HG02763 (cell line): Measurements from ENCODE around the gene CADM2.

Experiments
- ATAC-seq: cut with Tn5 transposase; IDR thresholded peaks from one replicate; pipeline ENCODE4 v1.9.1; 2021; ENCODE audit warnings: mild to moderate bottlenecking, moderate library complexity; ENCODE audit not compliant: unreplicated experiment

Gene CADM2

DNA sequence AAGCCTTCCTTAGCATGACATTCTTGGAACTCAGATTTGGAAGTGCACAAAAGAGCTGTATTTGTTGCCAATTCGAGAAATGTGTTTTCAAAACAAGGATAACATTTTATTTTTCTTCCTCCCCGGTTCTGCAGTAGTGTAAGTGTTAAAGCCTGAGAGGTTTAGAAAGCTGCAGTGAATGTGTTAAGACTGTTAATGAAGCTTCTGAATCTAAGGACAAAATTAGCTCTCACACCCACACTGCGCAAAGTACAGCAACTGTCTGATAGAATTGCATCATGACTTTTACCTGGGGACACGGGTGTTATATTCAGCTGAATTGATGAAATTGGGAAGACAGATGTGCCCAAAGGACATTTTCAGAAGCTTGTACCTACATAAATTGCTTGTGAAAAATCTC lies 344.4 kb downstream of the CADM2 start:
- ATAC-seq = no peak

GRCh38 chr3:85304360-85304964 lies 345.7 kb downstream of the CADM2 start:
- ATAC-seq = no peak

DNA sequence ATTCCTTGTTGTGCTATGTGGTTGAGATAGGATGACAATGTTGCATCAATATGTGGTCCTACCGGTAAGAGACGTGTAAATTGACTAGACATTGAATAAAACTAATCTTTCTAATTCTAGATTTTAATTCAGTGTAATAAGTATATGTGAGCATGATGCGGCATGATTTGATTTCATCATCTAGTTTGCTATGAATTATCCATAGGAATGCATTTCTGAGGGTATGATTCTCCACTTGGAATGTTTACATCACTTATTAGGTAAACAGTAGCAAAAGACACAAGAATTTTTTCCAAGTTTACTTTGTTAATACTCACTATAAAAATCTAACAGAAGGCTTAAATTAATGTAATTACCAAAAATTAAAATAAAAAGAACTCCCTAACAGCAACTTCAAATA lies 353.5 kb downstream of the CADM2 start:
- ATAC-seq = no peak

DNA sequence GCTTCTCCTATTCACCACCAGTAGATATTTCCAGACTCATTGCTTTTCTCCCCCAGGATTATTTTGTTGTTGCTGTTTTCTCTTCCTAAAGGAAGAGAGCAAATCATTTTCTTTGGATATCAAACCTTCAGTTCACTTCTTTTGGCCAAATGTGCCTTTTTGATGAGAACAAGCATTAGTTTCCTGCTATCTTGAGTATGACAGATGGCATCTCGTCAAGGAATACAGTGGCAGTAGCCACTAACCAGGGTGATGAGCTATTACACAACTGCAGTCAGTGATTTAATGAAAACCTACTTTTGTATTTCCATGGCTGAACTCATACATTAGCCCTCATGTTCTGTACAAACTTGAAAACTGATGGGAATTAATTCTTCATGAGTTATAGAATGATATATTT lies 354.6 kb downstream of the CADM2 start:
- no peak for ATAC-seq

- no peak for ATAC-seq
Observed at GRCh38 chr3:85316252-85316651, 357.5 kb downstream of the CADM2 start.

DNA sequence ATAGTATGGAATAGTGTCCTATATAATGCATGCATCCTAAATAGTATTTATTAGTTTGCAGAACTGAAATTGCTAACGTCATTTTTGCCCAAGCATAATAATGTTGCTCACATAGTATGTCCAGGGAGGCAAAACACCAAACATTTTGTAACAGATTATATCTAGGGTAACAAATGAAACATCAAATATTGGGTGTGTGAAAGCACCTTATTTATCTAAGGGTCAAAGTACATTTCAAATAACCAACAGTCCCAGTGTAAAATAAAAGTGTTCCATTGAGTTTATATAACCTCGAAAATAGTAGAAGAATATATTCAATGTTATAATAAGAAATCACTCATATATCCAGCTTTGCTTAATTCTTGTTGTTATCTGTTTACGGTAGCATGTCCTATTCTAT lies 363.1 kb downstream of the CADM2 start:
- ATAC-seq = no peak

- ATAC-seq = no peak
Observed at GRCh38 chr3:85330071-85330470, 371.3 kb downstream of the CADM2 start.

GRCh38 chr3:85337895-85338294 lies 379.1 kb downstream of the CADM2 start:
- ATAC-seq = no peak

GRCh38 chr3:85342915-85343314 lies 384.1 kb downstream of the CADM2 start:
- ATAC-seq = no peak

DNA sequence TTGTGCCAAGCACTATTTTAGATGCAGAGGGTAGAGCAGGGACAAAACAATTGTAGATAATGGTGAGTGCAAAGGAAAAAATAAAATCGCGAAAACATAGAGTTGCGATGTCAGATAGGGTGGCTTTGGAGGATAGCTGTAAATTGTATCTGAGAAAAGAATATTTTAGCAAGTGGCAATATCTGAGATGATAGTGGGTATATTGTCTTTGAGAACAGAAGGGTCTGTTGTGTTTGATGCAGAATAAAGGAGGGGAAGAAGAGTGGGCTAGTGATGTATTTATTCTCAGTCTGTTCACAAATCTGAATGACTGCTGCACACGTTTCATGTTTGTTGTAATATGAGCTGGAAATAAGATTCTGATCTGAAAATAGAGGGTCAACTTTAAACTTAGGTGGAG lies 396.8 kb downstream of the CADM2 start:
- ATAC-seq = no peak

DNA sequence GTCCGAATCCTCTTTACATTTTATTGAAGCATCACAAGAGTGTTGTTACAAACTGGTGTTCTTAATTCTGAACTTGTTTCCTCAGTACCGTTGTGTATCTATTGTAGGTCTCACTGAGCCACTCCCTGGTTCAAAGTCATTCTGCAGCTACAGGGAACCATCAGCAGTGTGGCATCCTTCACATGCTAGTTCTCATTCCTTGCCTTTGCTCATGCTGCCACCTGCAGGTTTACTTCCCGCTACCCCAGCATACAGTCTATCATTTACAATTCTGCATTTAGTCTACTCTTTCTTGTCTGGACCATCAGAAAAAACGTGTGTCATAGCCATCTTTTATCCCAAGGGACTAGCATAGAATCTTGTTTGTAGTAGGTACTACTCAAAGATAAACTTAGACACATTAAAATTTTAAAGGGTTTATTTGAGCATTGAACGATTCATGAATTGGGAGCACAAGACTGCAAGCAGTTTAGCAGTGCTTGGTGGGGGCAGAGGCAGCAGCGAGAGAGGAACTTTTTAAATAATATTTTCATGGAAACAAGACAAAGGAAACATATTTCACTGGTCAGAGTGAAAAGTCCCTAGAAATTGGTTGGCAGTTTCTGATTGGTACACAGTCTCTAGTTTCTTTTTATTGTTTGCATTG lies 402.1 kb downstream of the CADM2 start:
- ATAC-seq = no peak

GRCh38 chr3:85364296-85364909 lies 405.6 kb downstream of the CADM2 start:
- no peak for ATAC-seq

- no peak for ATAC-seq
Observed at GRCh38 chr3:85370341-85370740, 411.6 kb downstream of the CADM2 start.

DNA sequence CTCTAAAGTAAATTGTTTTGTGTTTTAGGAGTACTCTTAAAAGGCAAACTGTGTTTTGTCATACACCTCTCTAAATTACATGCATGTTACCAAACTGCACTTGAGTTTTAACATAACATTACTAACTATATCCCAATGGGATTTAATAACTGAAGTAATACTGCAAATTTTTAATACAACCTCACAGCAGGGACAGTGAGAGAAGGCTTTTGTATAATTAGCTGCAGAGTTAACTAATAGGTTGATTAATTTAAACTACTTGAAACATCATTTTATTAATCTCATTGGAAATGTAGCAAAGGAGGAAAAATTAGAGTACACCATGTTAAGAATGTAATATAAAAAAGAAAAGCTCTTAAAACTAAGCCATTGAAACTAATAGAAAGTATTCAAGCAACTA lies 417.3 kb downstream of the CADM2 start:
- no peak for ATAC-seq

GRCh38 chr3:85377115-85377514 lies 418.3 kb downstream of the CADM2 start:
- no peak for ATAC-seq

- ATAC-seq = no peak
Observed at GRCh38 chr3:85384372-85384771, 425.6 kb downstream of the CADM2 start.

DNA sequence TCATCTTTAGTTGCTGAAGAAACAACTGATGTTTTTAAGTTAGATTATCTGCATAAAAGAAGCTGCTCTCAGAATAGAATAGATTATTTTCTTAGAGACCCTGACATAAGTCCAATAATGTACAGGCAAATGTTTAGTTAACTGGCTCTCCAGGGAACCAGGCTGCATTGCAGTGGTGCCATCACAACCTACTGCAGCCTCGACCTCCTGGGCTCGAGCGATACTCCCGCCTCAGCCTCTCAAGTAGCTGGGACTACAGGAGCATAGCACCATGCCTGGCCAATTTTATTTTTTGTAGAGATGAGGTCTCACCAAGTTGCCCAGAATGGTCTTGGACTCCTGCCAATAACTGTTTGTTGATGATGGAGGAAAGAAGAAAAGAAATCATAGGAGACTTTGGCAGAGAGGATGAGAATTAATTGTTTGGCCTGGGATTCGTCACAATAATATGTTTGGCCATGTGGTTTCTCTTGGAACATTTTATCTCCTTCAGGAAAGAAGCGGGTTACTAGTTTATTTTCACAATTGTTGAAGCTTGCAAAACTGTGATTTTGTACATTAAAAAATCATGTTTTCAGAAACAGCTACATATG lies 429.2 kb downstream of the CADM2 start:
- no peak for ATAC-seq

GRCh38 chr3:85394424-85394823 lies 435.6 kb downstream of the CADM2 start:
- no peak for ATAC-seq

- ATAC-seq = no peak
Observed at GRCh38 chr3:85397434-85397833, 438.6 kb downstream of the CADM2 start.

GRCh38 chr3:85426121-85426520 lies 467.3 kb downstream of the CADM2 start:
- no peak for ATAC-seq

DNA sequence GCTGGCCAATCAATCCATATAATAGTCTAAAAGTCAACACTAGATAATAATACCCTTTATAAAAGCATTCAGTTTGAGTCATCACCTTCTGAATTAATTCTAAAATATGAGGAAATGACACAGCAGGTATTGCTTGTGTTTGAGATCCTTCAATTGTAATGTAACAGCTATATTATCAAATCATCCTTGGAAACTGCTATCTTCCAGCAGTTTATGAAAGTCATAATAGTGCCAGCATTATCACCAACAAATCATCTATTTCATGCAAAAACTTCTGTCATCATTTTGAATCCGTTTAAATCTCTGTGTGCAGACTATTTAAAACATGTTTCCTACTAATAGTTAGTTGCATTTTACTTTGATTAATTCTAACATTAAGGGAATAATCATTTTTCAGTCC lies 468.7 kb downstream of the CADM2 start:
- ATAC-seq = no peak

DNA sequence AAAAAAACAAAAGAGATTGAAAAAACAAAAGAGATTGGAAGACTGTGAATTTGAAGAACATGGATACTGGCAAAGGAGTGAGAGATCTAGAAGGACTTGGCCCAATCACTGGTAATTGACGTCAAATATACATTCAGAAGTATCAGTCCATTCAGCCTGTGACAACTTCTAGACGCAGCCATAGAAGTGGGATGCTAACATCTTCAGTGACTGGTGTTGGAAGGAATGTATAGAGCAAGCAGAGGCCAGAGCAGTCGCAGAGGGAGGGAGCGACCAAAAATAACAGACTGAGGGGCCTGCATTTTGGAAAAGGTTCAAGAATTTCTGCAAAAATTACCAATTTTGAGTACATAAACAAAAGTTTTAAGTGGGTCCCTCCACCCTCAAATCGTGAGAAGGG lies 473.3 kb downstream of the CADM2 start:
- ATAC-seq = no peak
